ENCODE data around the gene RETSAT. TPM values are rescaled to one million over a fixed set of nuclear protein-coding genes. Genes with fewer than 3 reads are reported as not detected.

RETSAT gene
- total RNA-seq, 1 experiment from 2014 or later: 57.8 TPM

GRCh38 chr2:85394261-85394681 lies 39.9 kb upstream of the RETSAT start:
- TF ChIP-seq, protein P1, sequence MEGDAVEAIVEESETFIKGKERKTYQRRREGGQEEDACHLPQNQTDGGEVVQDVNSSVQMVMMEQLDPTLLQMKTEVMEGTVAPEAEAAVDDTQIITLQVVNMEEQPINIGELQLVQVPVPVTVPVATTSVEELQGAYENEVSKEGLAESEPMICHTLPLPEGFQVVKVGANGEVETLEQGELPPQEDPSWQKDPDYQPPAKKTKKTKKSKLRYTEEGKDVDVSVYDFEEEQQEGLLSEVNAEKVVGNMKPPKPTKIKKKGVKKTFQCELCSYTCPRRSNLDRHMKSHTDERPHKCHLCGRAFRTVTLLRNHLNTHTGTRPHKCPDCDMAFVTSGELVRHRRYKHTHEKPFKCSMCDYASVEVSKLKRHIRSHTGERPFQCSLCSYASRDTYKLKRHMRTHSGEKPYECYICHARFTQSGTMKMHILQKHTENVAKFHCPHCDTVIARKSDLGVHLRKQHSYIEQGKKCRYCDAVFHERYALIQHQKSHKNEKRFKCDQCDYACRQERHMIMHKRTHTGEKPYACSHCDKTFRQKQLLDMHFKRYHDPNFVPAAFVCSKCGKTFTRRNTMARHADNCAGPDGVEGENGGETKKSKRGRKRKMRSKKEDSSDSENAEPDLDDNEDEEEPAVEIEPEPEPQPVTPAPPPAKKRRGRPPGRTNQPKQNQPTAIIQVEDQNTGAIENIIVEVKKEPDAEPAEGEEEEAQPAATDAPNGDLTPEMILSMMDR (conservative IDR thresholded peaks at IDR 0.05): no peak
- TF ChIP-seq EZH2 (IDR thresholded peaks at IDR 0.05; ENCODE audit: low read depth): no peak
- DNase-seq: no peak
- no TSS peak for BruUV-seq (replicated peaks)
- Histone ChIP-seq H3K27me3 (ENCODE audit: insufficient read depth, low read depth) (no peaks in the 10 kb centered on the region), H3K4me2 (no peak overlapping the region), H3K79me2 (ENCODE audit: low read depth) (no peaks in the 10 kb centered on the region), H3K27ac (no peak overlapping the region), H3K4me3 (no peak overlapping the region), H3K9me2 (ENCODE audit: insufficient read depth) (no peaks in the 10 kb centered on the region), H4K20me1 (ENCODE audit: insufficient read depth) (no peaks in the 10 kb centered on the region), H2AFZ (no peak overlapping the region), H3K4me1 (replicated peaks; ENCODE audit: insufficient read depth) (peaks cover 32% of the 10 kb centered on the region), H3K36me3 (ENCODE audit: low read depth) (0 out of 2 replicates have a peak, but pooled peaks cover 10% of the 10 kb centered on the region), H3K9me3 (ENCODE audit: insufficient read depth, low read depth) (no peaks in the 10 kb centered on the region), H3F3A (ENCODE audit: insufficient read depth, low read depth) (peaks cover 32% of the 10 kb centered on the region)
- intact Hi-C loops (cut with micrococcal nuclease; ENCODE audit: unreplicated experiment): no loop called here
- ChIA-PET POLR2A (ENCODE audit: unreplicated experiment) (no interaction called here), CTCF (no interaction called here)

DNA sequence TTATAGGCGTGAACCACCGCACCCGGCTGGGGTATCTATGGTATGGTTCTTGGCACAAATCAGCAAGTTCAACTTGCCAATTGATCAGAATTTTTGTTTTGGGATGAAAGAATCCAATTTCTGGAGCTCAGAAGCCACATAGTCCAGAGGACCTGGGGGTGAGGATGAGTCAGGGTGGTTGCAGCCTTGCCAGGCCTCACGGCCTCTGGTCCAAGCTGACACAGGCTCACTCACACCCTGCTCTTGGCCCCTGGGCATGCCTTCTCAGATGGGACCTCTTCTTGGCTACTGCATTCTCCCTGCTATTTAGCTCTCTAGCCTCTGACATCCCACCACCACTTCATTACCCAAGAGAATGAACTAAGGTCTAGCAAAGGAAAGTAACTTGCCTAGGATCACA lies 39.5 kb upstream of the RETSAT start:
- H3K4me2 ChIP-seq: no peak overlapping the region
- BruUV-seq (replicated peaks): no TSS peak

GRCh38 chr2:85390941-85391669 lies 36.8 kb upstream of the RETSAT start:
- intact Hi-C loops (cut with micrococcal nuclease; ENCODE audit: unreplicated experiment): loop anchor here (1.0 kb wide), 1 partner anchor 161 kb away; no protein-coding TSS in a partner anchor
- H3K4me3 ChIP-seq: no peak overlapping the region

More for the DNA sequence above, 39.5 kb upstream of the RETSAT start:
- DNase-seq: no peak
- no peaks in the 10 kb centered on the region for H3K79me2 ChIP-seq (ENCODE audit: low read depth)
- TF ChIP-seq, protein P1 (conservative IDR thresholded peaks at IDR 0.05): no peak
- no peak for TF ChIP-seq EZH2 (IDR thresholded peaks at IDR 0.05; ENCODE audit: low read depth)
- H3K9me3 ChIP-seq (ENCODE audit: insufficient read depth, low read depth): no peaks in the 10 kb centered on the region
- H3K27ac ChIP-seq: no peak overlapping the region
- no peak overlapping the region for H2AFZ ChIP-seq
- ChIA-PET POLR2A (ENCODE audit: unreplicated experiment) (no interaction called here), CTCF (interaction anchor here (1.0 kb wide), 1 partner anchor 48 kb away, joined by 4 read pairs; no protein-coding TSS in a partner anchor)
- H3K4me1 ChIP-seq (replicated peaks; ENCODE audit: insufficient read depth): peaks cover 32% of the 10 kb centered on the region
- H3K4me3 ChIP-seq: no peak overlapping the region
- H3K9me2 ChIP-seq (ENCODE audit: insufficient read depth): no peaks in the 10 kb centered on the region
- no peaks in the 10 kb centered on the region for H3K27me3 ChIP-seq (ENCODE audit: insufficient read depth, low read depth)
- H3F3A ChIP-seq (ENCODE audit: insufficient read depth, low read depth): peaks cover 32% of the 10 kb centered on the region
- intact Hi-C loops (cut with micrococcal nuclease; ENCODE audit: unreplicated experiment): no loop called here
- H3K36me3 ChIP-seq (ENCODE audit: low read depth): 0 out of 2 replicates have a peak, but pooled peaks cover 10% of the 10 kb centered on the region
- H4K20me1 ChIP-seq (ENCODE audit: insufficient read depth): no peaks in the 10 kb centered on the region

More at GRCh38 chr2:85390941-85391669, 36.8 kb upstream of the RETSAT start:
- CTCF ChIA-PET: interaction anchor here (0.6 to 0.9 kb wide), 2 partner anchors 21 to 148 kb away, joined by 3 to 8 read pairs; partner anchors contain the start of gene MAT2A
- POLR2A ChIA-PET (ENCODE audit: unreplicated experiment): no interaction called here
- Histone ChIP-seq H2AFZ (no peak overlapping the region), H3K9me3 (ENCODE audit: insufficient read depth, low read depth) (no peaks in the 10 kb centered on the region), H3K79me2 (ENCODE audit: low read depth) (no peaks in the 10 kb centered on the region), H4K20me1 (ENCODE audit: insufficient read depth) (no peaks in the 10 kb centered on the region), H3F3A (ENCODE audit: insufficient read depth, low read depth) (peaks cover 10% of the 10 kb centered on the region), H3K4me2 (no peak overlapping the region), H3K27me3 (ENCODE audit: insufficient read depth, low read depth) (no peaks in the 10 kb centered on the region), H3K27ac (no peak overlapping the region), H3K4me1 (replicated peaks; ENCODE audit: insufficient read depth) (peaks cover 9% of the 10 kb centered on the region), H3K36me3 (ENCODE audit: low read depth) (peaks cover 10% of the 10 kb centered on the region; the same call in 1 of the 2 replicates), H3K9me2 (ENCODE audit: insufficient read depth) (no peaks in the 10 kb centered on the region)
- no TSS peak for BruUV-seq (replicated peaks)
- TF ChIP-seq EZH2 (IDR thresholded peaks at IDR 0.05; ENCODE audit: low read depth): no peak
- TF ChIP-seq, protein P1 (conservative IDR thresholded peaks at IDR 0.05): peak; percentile 77
- DNase-seq: peak in 1 of 2 experiments; percentile 65
